Right ventricle myocardium inferior (tissue), 1 donor: Measurements from ENCODE around the gene PRIMA1. TPM values are rescaled to one million over a fixed set of nuclear protein-coding genes. Genes with fewer than 3 reads are reported as not detected.

Source experiments
- ATAC-seq: fragments of 200-7000 bp; cut with Tn5 transposase; one replicate; pipeline ENCODE4 v1.9.1; 2020; ENCODE audit warnings: mild to moderate bottlenecking, moderate library complexity
- DNase-seq: peaks from one replicate; pipeline ENCODE4 v3.0.0; 2021; ENCODE audit errors: missing footprints
- intact Hi-C: fragments of 100-400 bp; cut with DNase I; formaldehyde crosslinking; loops from one replicate; pipeline ENCODE4 v1.11.0; 2022
- total RNA-seq: library from RNA; stranded (reverse); fragmentation: NEBNext Ultra II Directional; extraction: Animal tissue kit (Norgen Biotek cat#: 25700); gene quantifications from one replicate; pipeline ENCODE4 v1.2.1, GENCODE V29; 2021
- donor health status: DM: no; HTN: yes; CAD: no; lungs with severe emphysema.

The PRIMA1 gene
- total RNA-seq, 1 donor from 2014 or later, result 10.3 TPM

GRCh38 chr14:93720076-93720815, 68.0 kb downstream of the PRIMA1 start:
- DNase-seq, result no peak
- no peak for ATAC-seq
- intact Hi-C loops, result no loop called here

- ATAC-seq, result no peak
Observed at GRCh38 chr14:93719256-93719655, 69.0 kb downstream of the PRIMA1 start.

GRCh38 chr14:93717668-93718320, 70.5 kb downstream of the PRIMA1 start:
- DNase-seq (no peak), ATAC-seq (no peak)
- intact Hi-C loops, result no loop called here

More at GRCh38 chr14:93719256-93719655, 69.0 kb downstream of the PRIMA1 start:
- no peak for DNase-seq
- intact Hi-C loops, result no loop called here

DNA sequence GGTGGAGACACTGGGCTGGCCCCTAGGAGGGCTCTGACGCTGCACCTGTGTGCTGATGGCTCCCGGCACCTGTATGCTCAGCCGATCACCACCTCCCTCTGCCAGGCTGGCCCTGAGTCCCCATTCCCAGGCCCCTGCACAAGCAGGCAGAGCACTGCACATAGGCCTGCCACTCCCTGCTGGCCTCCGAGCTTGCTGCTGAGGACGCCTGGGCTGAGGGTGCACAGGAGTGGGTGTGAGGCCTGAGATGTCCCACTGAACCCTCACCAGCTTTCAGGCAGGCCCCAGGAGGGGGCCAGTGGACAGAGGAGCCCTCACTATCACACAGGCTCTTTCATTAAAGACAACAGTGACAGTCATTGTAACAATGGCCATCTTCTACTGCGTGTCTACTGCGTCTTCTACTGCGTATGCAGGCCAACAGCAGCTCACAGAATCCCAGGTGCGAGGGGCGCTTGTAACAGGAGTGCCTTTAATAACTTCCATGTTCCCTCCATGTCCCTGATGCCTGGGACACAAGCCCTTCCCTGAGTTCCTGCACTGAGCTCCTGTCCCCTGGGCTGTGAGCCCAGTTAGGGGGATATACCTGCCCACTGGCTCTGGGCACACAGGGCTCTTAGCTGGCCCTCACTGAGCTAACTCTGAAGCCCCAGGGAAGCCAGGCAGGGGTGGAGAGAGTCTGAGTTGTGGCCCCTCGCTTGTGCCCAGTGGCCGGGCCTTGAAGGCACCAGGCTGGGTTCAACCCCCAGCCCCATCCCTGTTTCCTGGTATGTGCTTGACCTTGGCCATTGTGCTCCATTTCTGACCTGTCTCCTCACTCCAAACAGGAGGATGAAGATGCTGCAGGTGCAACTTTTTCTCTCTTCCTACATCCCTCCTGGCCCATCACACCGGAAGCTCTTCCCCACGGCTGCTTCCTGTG, 71.3 kb downstream of the PRIMA1 start:
- DNase-seq, result peak; percentile 52
- ATAC-seq, result no peak

DNA sequence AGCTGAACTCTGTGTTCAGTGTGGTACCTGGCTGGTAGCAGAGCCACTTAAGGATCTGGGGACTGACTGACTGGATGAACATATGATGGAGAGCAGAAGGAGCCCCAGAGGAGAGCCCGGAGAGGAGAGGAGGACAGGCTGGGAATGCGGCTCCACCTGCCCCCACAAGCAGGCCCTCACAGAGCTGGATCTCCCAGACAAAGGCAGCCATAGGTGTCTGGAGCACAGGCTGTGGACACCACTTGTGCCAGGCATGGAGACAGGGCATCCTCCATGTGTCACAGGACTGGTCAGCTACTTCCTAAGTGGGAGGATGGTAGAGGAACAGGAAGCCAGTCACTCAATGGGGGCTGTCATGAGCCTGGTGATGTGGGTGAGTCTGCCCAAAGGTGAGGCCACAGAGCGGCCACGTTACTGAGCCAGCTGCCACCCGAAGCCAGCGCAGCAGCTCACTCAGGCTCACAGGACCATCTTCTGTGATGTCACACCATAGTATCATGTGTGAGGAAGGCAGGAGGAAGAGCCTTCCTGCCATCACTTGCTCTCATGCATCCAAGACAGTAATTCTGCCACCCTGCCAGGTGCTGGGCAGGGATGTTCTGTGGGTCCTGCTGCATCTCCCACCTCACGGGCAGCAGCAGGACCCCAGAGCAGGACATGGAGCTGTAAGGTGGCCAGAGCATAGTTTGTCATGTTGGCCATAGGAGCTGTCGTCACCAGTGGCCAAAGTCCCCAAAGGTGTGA, 72.1 kb downstream of the PRIMA1 start:
- DNase-seq (no peak), ATAC-seq (no peak)
- intact Hi-C loops, result no loop called here

More for the DNA sequence above, 71.3 kb downstream of the PRIMA1 start:
- intact Hi-C loops, result no loop called here

DNA sequence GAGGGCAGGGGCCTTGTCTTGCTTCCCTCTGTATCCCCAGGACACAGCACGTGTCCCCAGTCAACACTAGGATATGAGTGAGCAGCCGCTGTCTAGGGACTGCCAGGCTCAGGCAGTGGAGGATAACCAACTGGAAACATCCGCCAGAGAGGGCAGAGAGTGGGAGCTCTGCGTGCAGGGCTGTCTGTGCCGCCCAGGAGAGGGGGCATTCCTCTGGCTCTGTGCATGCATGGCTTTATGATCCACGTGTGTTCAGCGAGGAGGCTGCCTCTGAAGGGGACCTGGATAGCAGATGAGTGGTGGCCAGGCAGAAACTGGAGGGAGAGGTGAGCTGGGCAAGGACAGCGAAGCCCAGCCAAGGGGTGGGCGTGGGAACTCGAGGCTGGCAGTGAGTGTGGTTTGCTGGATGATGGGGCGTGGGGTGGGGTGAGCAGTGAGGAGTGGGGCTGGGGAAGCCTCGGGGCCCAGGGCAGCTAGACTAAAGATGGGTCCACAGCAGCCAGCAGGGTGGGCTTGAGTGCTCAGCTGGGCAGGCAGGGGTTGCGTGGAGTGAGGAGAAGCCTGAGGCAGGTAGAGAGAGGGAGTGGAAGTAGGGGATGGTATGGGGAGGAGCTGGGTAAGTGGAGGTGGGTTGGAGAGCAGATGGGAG, 72.9 kb downstream of the PRIMA1 start:
- no peak for DNase-seq
- intact Hi-C loops, result no loop called here
- ATAC-seq, result no peak

GRCh38 chr14:93714605-93715004, 73.7 kb downstream of the PRIMA1 start:
- no peak for ATAC-seq
- intact Hi-C loops, result no loop called here
- DNase-seq, result no peak

DNA sequence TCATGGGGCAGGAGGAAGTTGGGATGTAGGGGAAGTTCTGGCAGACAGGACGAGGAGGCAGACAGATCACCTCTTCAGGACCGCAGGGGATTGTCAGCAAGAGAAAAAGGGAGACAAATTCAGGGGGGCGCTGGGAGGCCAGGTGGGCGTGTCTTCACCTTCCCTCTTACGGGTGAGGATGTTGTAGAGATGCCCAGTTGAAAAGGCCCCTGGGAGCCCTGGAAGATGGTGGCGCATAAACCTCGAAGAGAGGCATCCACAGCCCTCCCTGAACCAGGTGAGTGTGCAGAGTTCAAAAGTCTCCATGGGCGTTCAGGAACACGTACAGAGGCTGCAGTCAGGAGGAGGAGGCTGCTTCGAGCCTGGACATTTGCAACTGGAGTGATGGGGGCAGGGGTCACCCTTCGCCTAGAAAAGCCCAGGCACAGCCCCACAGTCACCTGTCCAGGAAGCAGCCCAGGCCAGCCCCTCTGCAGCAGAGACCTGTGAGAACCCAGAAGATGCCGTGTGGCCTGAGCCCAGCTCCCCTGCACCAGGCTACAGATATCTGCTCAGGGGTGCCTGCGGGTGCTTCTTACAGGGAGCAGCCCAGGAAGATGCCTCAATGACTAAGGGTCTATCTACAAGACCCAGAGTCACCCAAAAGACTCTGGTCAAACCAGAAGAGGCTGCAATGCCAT, 74.4 kb downstream of the PRIMA1 start:
- intact Hi-C loops, result no loop called here
- DNase-seq, result no peak
- no peak for ATAC-seq

- DNase-seq (no peak), ATAC-seq (no peak)
- intact Hi-C loops, result no loop called here
Observed at GRCh38 chr14:93712838-93713724, 75.2 kb downstream of the PRIMA1 start.

- DNase-seq (no peak), ATAC-seq (no peak)
- intact Hi-C loops, result no loop called here
Observed at GRCh38 chr14:93712079-93712837, 76.0 kb downstream of the PRIMA1 start.

GRCh38 chr14:93709249-93709648, 79.0 kb downstream of the PRIMA1 start:
- intact Hi-C loops, result no loop called here
- no peak for ATAC-seq
- no peak for DNase-seq

GRCh38 chr14:93708800-93709199, 79.5 kb downstream of the PRIMA1 start:
- DNase-seq (no peak), ATAC-seq (no peak)
- intact Hi-C loops, result no loop called here

GRCh38 chr14:93708311-93708734, 80.0 kb downstream of the PRIMA1 start:
- ATAC-seq (peak; percentile 89), DNase-seq (no peak)
- intact Hi-C loops, result no loop called here

- ATAC-seq (no peak), DNase-seq (no peak)
- intact Hi-C loops, result no loop called here
Observed at GRCh38 chr14:93707475-93707874, 80.8 kb downstream of the PRIMA1 start.

- intact Hi-C loops, result no loop called here
- ATAC-seq, result no peak
- DNase-seq, result no peak
Observed at GRCh38 chr14:93706360-93706955, 81.8 kb downstream of the PRIMA1 start.
